HepG2 (cell line): ENCODE results near the gene PURB. TPM values are rescaled to one million over a fixed set of nuclear protein-coding genes. Genes with fewer than 3 reads are reported as not detected.

Experiments used
- ATF1 ChIP-seq: IDR thresholded peaks from 2 replicates; pipeline ENCODE4 v1.6.1; 2016; ENCODE audit warnings: mild to moderate bottlenecking, control low read depth
- CCDC6 ChIP-seq: sonication (generic); formaldehyde crosslinking; IDR thresholded peaks from 2 replicates; pipeline ENCODE4 v1.8.1; 2022; ENCODE audit warnings: mild to moderate bottlenecking, missing genetic modification reagents, moderate library complexity
- GLI4 ChIP-seq: sonication (generic); formaldehyde crosslinking; IDR thresholded peaks from 2 replicates; pipeline ENCODE4 v1.5.1; 2020; ENCODE audit warnings: missing genetic modification reagents, mild to moderate bottlenecking, moderate library complexity, borderline replicate concordance
- MBD4 ChIP-seq: IDR thresholded peaks from 2 replicates; pipeline ENCODE4 v1.6.1; 2012; ENCODE audit warnings: low read length, inconsistent platforms, borderline replicate concordance
- MXD4 ChIP-seq: IDR thresholded peaks from 2 replicates; pipeline ENCODE4 v1.6.1; 2016; ENCODE audit warnings: mild to moderate bottlenecking, missing biosample characterization, missing genetic modification reagents
- U2AF1 ChIP-seq: fragments of 200-400 bp; formaldehyde crosslinking; optimal IDR thresholded peaks from 2 replicates; pipeline ENCODE3; 2017; ENCODE audit warnings: mild to moderate bottlenecking, low read depth, low read length
- ZFP36L2 ChIP-seq: sonication (generic); formaldehyde crosslinking; IDR thresholded peaks from 2 replicates; pipeline ENCODE4 v1.4.0; 2020; ENCODE audit warnings: missing genetic modification reagents
- ZKSCAN1 ChIP-seq: fragments of 150-350 bp; IDR thresholded peaks from 2 replicates; pipeline ENCODE4 v1.6.1; 2014; ENCODE audit warnings: low read length
- ZNF354B ChIP-seq: sonication (generic); formaldehyde crosslinking; IDR thresholded peaks from 2 replicates; pipeline ENCODE4 v1.8.0; 2022; ENCODE audit warnings: mild to moderate bottlenecking, missing genetic modification reagents
- polyA plus RNA-seq, 8 experiments: library from polyadenylated mRNA; depleted of rRNA in 3 of 8; stranded (reverse) in 7 of 8; unstranded in 1 of 8; fragments of >200 nt; fragmentation: Illumina TruSeq in 4 of 8; extraction: Trizol in 4 of 8; gene quantifications; 2 replicates each; pipeline versions ENCODE4 v1.2.1 to v1.2.3, GENCODE V29; 2011 to 2016; ENCODE audit warnings: low read depth in 4 of 8, missing spikeins in 1 of 8, mixed read lengths in 1 of 8; ENCODE audit not compliant: insufficient read depth in 1 of 8
- total RNA-seq, 5 experiments: library from RNA; depleted of rRNA; stranded (reverse); fragments of >200 nt; fragmentation: Illumina TruSeq; extraction: Trizol; gene quantifications; 2 replicates each; pipeline ENCODE4 v1.2.3, GENCODE V29; 2016; ENCODE audit warnings: low read depth in 1 of 5
- TF ChIP-seq, protein P1 (sequence below): sonication (generic); formaldehyde crosslinking; IDR thresholded peaks from 2 replicates; pipeline ENCODE4 v1.4.0; 2020; ENCODE audit warnings: missing genetic modification reagents, borderline replicate concordance
- TF ChIP-seq, protein P2 (sequence below): sonication (generic); formaldehyde crosslinking; IDR thresholded peaks from 2 replicates; pipeline ENCODE4 v1.4.0; 2020; ENCODE audit warnings: missing genetic modification reagents
- TF ChIP-seq, protein P3 (sequence below): IDR thresholded peaks from 2 replicates; pipeline ENCODE4 v1.6.1; 2016; ENCODE audit warnings: low read depth, control low read depth
- TF ChIP-seq, protein P4 (sequence below): sonication (generic); formaldehyde crosslinking; IDR thresholded peaks from 2 replicates; pipeline ENCODE4 v1.8.0; 2022; ENCODE audit warnings: mild to moderate bottlenecking, missing genetic modification reagents; ENCODE audit not compliant: insufficient replicate concordance
- TF ChIP-seq, protein P5 (sequence below): sonication (generic); formaldehyde crosslinking; IDR thresholded peaks from 2 replicates; pipeline ENCODE4 v1.8.0; 2022; ENCODE audit warnings: low read depth, missing genetic modification reagents
- TF ChIP-seq, protein P6 (sequence below): sonication (generic); formaldehyde crosslinking; IDR thresholded peaks from 2 replicates; pipeline ENCODE4 v1.5.0; 2020; ENCODE audit warnings: missing genetic modification reagents

Gene PURB
- total and polyA plus RNA-seq, 2 of the 13 experiments (the other 11 are each of a cell fraction or from before 2014, with no cell fraction given): 2.3 to 4.3 TPM

DNA sequence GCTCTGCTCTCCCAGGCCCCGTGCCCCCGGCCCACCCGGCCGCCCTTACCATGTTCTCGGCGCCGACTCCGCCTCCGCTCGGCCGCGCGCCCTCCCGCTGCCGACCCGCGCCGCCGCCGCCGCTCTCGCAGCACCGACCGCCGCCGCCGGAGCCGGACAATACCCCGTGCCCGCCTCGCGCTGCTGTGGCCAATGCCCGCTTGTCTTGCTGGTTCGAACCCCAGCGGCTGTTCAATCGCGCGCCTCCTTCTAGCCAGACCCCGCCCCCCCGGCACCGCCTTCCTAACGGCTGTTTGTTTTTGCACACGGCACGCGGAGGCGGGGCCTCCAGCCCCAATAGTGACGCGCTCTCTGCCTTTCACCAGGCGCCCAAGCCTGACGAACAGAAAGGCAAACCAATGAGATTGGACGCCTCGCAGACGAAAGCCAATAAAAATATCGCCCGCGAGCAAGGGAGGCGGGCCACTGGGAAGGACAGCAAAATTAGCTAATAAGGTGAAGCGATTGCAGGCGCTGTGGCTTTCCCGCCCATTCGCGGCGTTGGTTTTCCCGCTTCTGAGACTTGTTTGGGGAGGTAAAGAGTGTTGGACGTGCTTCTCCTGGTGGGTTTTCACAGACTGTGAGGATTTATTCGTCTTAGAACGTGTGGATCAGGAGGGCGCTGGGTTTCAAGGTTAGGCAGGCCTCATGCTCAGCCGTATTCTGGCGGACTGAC lies 37.3 kb downstream of the PURB start, which contains the start of gene H2AZ2 (continued):
- peak; percentile 92 for TF ChIP-seq ATF1
- peak; percentile 80; the same call in 1 of the 2 replicates for TF ChIP-seq CCDC6
- TF ChIP-seq U2AF1: no peak
- TF ChIP-seq GLI4 (CRISPR knock-in tag): no peak; the same call in 1 of the 2 replicates
- TF ChIP-seq, protein P1, sequence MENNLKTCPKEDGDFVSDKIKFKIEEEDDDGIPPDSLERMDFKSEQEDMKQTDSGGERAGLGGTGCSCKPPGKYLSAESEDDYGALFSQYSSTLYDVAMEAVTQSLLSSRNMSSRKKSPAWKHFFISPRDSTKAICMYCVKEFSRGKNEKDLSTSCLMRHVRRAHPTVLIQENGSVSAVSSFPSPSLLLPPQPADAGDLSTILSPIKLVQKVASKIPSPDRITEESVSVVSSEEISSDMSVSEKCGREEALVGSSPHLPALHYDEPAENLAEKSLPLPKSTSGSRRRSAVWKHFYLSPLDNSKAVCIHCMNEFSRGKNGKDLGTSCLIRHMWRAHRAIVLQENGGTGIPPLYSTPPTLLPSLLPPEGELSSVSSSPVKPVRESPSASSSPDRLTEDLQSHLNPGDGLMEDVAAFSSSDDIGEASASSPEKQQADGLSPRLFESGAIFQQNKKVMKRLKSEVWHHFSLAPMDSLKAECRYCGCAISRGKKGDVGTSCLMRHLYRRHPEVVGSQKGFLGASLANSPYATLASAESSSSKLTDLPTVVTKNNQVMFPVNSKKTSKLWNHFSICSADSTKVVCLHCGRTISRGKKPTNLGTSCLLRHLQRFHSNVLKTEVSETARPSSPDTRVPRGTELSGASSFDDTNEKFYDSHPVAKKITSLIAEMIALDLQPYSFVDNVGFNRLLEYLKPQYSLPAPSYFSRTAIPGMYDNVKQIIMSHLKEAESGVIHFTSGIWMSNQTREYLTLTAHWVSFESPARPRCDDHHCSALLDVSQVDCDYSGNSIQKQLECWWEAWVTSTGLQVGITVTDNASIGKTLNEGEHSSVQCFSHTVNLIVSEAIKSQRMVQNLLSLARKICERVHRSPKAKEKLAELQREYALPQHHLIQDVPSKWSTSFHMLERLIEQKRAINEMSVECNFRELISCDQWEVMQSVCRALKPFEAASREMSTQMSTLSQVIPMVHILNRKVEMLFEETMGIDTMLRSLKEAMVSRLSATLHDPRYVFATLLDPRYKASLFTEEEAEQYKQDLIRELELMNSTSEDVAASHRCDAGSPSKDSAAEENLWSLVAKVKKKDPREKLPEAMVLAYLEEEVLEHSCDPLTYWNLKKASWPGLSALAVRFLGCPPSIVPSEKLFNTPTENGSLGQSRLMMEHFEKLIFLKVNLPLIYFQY (CRISPR knock-in tag): no peak
- TF ChIP-seq, protein P2, sequence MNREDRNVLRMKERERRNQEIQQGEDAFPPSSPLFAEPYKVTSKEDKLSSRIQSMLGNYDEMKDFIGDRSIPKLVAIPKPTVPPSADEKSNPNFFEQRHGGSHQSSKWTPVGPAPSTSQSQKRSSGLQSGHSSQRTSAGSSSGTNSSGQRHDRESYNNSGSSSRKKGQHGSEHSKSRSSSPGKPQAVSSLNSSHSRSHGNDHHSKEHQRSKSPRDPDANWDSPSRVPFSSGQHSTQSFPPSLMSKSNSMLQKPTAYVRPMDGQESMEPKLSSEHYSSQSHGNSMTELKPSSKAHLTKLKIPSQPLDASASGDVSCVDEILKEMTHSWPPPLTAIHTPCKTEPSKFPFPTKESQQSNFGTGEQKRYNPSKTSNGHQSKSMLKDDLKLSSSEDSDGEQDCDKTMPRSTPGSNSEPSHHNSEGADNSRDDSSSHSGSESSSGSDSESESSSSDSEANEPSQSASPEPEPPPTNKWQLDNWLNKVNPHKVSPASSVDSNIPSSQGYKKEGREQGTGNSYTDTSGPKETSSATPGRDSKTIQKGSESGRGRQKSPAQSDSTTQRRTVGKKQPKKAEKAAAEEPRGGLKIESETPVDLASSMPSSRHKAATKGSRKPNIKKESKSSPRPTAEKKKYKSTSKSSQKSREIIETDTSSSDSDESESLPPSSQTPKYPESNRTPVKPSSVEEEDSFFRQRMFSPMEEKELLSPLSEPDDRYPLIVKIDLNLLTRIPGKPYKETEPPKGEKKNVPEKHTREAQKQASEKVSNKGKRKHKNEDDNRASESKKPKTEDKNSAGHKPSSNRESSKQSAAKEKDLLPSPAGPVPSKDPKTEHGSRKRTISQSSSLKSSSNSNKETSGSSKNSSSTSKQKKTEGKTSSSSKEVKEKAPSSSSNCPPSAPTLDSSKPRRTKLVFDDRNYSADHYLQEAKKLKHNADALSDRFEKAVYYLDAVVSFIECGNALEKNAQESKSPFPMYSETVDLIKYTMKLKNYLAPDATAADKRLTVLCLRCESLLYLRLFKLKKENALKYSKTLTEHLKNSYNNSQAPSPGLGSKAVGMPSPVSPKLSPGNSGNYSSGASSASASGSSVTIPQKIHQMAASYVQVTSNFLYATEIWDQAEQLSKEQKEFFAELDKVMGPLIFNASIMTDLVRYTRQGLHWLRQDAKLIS (CRISPR knock-in tag): no peak
- no peak for TF ChIP-seq ZNF354B (CRISPR knock-in tag)
- TF ChIP-seq, protein P3, sequence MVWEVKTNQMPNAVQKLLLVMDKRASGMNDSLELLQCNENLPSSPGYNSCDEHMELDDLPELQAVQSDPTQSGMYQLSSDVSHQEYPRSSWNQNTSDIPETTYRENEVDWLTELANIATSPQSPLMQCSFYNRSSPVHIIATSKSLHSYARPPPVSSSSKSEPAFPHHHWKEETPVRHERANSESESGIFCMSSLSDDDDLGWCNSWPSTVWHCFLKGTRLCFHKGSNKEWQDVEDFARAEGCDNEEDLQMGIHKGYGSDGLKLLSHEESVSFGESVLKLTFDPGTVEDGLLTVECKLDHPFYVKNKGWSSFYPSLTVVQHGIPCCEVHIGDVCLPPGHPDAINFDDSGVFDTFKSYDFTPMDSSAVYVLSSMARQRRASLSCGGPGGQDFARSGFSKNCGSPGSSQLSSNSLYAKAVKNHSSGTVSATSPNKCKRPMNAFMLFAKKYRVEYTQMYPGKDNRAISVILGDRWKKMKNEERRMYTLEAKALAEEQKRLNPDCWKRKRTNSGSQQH: peak; percentile 88; the same call in 1 of the 2 replicates
- TF ChIP-seq, protein P4, sequence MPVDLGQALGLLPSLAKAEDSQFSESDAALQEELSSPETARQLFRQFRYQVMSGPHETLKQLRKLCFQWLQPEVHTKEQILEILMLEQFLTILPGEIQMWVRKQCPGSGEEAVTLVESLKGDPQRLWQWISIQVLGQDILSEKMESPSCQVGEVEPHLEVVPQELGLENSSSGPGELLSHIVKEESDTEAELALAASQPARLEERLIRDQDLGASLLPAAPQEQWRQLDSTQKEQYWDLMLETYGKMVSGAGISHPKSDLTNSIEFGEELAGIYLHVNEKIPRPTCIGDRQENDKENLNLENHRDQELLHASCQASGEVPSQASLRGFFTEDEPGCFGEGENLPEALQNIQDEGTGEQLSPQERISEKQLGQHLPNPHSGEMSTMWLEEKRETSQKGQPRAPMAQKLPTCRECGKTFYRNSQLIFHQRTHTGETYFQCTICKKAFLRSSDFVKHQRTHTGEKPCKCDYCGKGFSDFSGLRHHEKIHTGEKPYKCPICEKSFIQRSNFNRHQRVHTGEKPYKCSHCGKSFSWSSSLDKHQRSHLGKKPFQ: no peak
- no peak for TF ChIP-seq MBD4
- TF ChIP-seq, protein P5, sequence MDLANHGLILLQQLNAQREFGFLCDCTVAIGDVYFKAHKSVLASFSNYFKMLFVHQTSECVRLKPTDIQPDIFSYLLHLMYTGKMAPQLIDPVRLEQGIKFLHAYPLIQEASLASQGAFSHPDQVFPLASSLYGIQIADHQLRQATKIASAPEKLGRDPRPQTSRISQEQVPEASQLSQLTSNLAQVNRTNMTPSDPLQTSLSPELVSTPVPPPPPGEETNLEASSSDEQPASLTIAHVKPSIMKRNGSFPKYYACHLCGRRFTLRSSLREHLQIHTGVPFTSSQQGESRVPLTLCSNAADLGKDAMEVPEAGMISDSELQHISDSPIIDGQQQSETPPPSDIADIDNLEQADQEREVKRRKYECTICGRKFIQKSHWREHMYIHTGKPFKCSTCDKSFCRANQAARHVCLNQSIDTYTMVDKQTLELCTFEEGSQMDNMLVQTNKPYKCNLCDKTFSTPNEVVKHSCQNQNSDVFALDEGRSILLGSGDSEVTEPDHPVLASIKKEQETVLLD (CRISPR knock-in tag): peak; percentile 95
- TF ChIP-seq, protein P6, sequence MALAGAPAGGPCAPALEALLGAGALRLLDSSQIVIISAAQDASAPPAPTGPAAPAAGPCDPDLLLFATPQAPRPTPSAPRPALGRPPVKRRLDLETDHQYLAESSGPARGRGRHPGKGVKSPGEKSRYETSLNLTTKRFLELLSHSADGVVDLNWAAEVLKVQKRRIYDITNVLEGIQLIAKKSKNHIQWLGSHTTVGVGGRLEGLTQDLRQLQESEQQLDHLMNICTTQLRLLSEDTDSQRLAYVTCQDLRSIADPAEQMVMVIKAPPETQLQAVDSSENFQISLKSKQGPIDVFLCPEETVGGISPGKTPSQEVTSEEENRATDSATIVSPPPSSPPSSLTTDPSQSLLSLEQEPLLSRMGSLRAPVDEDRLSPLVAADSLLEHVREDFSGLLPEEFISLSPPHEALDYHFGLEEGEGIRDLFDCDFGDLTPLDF (CRISPR knock-in tag): peak; percentile 100
- TF ChIP-seq ZFP36L2 (CRISPR knock-in tag): no peak
- no peak for TF ChIP-seq MXD4
- TF ChIP-seq ZKSCAN1: no peak
